HAP-1 (cell line): ENCODE results near the gene TRRAP.

ENCODE experiments used
- DNase-seq, 2 experiments: peaks; one replicate each; pipeline ENCODE4 v3.0.0-alpha.2; 2016 to 2020; ENCODE audit warnings: low spot score in 2 of 2
- H3K27me3 ChIP-seq: fragments of 250-450 bp; sonication (Bioruptor Pico); 2 replicates; pipeline ENCODE4 v1.5.1; 2020; ENCODE audit warnings: low read depth, mild to moderate bottlenecking, moderate library complexity
- H3K36me3 ChIP-seq: fragments of 250-450 bp; sonication (Bioruptor Pico); replicated peaks from 2 replicates; pipeline ENCODE4 v1.5.1; 2020; ENCODE audit warnings: mild to moderate bottlenecking
- H3K4me1 ChIP-seq: fragments of 250-450 bp; sonication (Bioruptor Pico); 2 replicates; pipeline ENCODE4 v1.5.1; 2020; ENCODE audit warnings: mild to moderate bottlenecking
- H3K4me3 ChIP-seq: fragments of 250-450 bp; sonication (Bioruptor Pico); 2 replicates; pipeline ENCODE4 v1.5.1; 2020; ENCODE audit warnings: mild to moderate bottlenecking, moderate library complexity
- H3K9me3 ChIP-seq: fragments of 250-450 bp; sonication (Bioruptor Pico); 2 replicates; pipeline ENCODE4 v1.5.1; 2020; ENCODE audit warnings: mild to moderate bottlenecking, moderate library complexity
- in situ Hi-C: fragments of 300-500 bp; cut with MboI; formaldehyde crosslinking; loops from 3 replicates; pipeline ENCODE4 v1.14.3; 2020; ENCODE audit warnings: low sequenced_read_pairs, inconsistent platforms, mixed read lengths

The TRRAP gene

DNA sequence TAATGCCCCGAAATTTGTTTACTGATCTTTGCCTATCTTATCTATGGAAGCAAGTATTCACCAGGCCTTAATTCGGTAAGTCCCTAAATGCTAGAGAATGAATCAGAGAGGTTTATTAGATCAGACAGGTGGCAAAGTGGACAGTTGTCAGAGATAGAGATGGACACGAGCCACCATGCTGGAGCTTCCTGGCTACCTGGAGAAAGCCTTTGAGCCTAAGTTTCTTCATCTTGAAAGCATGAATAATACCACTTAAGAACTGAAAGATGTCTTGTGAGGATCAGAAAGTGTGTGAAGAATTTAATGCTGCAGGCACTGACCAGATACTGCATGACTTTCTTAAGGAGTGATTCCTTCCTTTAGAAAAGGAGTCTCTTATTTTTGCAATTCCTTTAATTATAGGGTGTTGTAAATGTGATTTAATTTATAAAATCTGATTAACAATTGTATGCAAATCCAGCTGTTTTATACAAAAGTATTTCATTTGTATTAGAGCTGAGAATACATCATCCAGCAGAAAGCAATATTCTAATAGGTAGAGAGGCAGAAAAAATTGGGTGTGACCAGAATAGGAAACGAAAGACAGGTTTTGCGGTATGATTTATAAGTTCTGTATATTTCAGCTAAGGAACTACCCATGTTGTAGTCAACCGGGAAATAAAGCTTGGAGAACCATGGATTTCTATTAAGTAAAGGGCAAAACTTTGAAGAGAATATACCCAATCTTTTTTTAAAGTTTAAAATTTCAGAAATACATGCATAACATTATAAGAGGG is 182.9 kb downstream of the TRRAP start:
- Histone ChIP-seq H3K27me3 (no peaks in the 10 kb centered on the region), H3K36me3 (peaks cover 3% of the 10 kb centered on the region; the same call in 1 of the 2 replicates), H3K4me3 (no peak overlapping the region), H3K4me1 (no peaks in the 10 kb centered on the region), H3K9me3 (no peaks in the 10 kb centered on the region)
- DNase-seq: no peak
- in situ Hi-C loops: no loop called here
